ENCODE data around the gene MGAT4A.

DNA sequence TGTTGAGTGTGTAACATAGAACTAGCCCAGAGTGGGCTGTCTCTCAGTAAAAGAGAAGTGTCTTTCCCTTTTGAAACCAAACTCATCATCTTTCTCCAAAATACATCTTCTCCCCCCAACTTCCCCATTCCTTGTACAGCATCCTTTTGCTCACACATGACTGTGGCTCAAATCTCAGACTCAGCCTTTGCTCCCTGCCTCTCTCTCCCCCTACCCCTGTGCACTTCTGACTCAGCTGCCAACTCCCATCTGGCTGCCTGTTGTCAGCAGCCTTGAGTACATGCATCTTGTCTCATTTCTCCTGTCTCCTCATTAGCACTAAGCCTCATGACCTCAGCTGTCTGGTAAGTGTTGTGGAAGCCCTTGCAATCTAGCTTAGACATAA lies 18.1 kb upstream of the MGAT4A start:
- TF ChIP-seq, protein P1, sequence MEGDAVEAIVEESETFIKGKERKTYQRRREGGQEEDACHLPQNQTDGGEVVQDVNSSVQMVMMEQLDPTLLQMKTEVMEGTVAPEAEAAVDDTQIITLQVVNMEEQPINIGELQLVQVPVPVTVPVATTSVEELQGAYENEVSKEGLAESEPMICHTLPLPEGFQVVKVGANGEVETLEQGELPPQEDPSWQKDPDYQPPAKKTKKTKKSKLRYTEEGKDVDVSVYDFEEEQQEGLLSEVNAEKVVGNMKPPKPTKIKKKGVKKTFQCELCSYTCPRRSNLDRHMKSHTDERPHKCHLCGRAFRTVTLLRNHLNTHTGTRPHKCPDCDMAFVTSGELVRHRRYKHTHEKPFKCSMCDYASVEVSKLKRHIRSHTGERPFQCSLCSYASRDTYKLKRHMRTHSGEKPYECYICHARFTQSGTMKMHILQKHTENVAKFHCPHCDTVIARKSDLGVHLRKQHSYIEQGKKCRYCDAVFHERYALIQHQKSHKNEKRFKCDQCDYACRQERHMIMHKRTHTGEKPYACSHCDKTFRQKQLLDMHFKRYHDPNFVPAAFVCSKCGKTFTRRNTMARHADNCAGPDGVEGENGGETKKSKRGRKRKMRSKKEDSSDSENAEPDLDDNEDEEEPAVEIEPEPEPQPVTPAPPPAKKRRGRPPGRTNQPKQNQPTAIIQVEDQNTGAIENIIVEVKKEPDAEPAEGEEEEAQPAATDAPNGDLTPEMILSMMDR (IDR thresholded peaks at IDR 0.05 in 2 of 3, conservative IDR thresholded peaks at IDR 0.05 in 1 of 3; ENCODE audit: control insufficient read depth in 2 of 3, extremely low read depth in 1 of 3, insufficient read depth in 1 of 3, low read depth in 3 of 3, low read length in 3 of 3): no peak
- 0 out of 2 replicates have a peak, but pooled peaks have one; percentile 22 for TF ChIP-seq JUNB (IDR thresholded peaks at IDR 0.05)
- no peak for TF ChIP-seq EZH2 (IDR thresholded peaks at IDR 0.05; ENCODE audit: borderline replicate concordance, control insufficient read depth, low read depth, low read length)
- TF ChIP-seq TAF1 (IDR thresholded peaks at IDR 0.05; ENCODE audit: borderline replicate concordance, low read depth, low read length): no peak
- TF ChIP-seq, protein P2, sequence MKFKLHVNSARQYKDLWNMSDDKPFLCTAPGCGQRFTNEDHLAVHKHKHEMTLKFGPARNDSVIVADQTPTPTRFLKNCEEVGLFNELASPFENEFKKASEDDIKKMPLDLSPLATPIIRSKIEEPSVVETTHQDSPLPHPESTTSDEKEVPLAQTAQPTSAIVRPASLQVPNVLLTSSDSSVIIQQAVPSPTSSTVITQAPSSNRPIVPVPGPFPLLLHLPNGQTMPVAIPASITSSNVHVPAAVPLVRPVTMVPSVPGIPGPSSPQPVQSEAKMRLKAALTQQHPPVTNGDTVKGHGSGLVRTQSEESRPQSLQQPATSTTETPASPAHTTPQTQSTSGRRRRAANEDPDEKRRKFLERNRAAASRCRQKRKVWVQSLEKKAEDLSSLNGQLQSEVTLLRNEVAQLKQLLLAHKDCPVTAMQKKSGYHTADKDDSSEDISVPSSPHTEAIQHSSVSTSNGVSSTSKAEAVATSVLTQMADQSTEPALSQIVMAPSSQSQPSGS (IDR thresholded peaks at IDR 0.05; ENCODE audit: low read length): no peak
- TF ChIP-seq POLR2A (IDR thresholded peaks at IDR 0.05; ENCODE audit: low read depth, low read length): no peak
- no peak for TF ChIP-seq BACH1 (IDR thresholded peaks at IDR 0.05; ENCODE audit: borderline replicate concordance)
- TF ChIP-seq NFYA (IDR thresholded peaks at IDR 0.05; ENCODE audit: borderline replicate concordance, low read depth, low read length): no peak
- no peak for TF ChIP-seq SIN3A (IDR thresholded peaks at IDR 0.05; ENCODE audit: low read depth, low read length)
- no peak for TF ChIP-seq RAD51 (IDR thresholded peaks at IDR 0.05)
- no peak for TF ChIP-seq EP300 (IDR thresholded peaks at IDR 0.05; ENCODE audit: borderline replicate concordance in 1 of 2, control insufficient read depth in 1 of 2, low read depth in 2 of 2, low read length in 2 of 2)
- peak; percentile 92 for TF ChIP-seq EED (IDR thresholded peaks at IDR 0.05; ENCODE audit: low read depth)
- TF ChIP-seq, protein P3, sequence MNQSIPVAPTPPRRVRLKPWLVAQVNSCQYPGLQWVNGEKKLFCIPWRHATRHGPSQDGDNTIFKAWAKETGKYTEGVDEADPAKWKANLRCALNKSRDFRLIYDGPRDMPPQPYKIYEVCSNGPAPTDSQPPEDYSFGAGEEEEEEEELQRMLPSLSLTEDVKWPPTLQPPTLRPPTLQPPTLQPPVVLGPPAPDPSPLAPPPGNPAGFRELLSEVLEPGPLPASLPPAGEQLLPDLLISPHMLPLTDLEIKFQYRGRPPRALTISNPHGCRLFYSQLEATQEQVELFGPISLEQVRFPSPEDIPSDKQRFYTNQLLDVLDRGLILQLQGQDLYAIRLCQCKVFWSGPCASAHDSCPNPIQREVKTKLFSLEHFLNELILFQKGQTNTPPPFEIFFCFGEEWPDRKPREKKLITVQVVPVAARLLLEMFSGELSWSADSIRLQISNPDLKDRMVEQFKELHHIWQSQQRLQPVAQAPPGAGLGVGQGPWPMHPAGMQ (IDR thresholded peaks at IDR 0.05; ENCODE audit: borderline replicate concordance): no peak
- TF ChIP-seq CUX1 (IDR thresholded peaks at IDR 0.05; ENCODE audit: insufficient replicate concordance, low read depth, low read length): no peak

Measured in GM12878 (cell line).